Lower leg skin (tissue), 4 donors: ENCODE measurements around the gene ABHD17C. TPM values are rescaled to one million over a fixed set of nuclear protein-coding genes. Genes with fewer than 3 reads are reported as not detected.

Experiments used
- DNase-seq, 2 donors: peaks; one replicate each; pipeline ENCODE4 v3.0.0-alpha.2; 2019; ENCODE audit warnings: low spot score in 2 of 2
- H3K4me3 ChIP-seq: fragments of 200-600 bp; sonication (generic); 2 replicates; pipeline ENCODE4 v1.5.1; 2017; ENCODE audit warnings: mild to moderate bottlenecking, low read depth; ENCODE audit not compliant: poor library complexity, severe bottlenecking
- POLR2A ChIP-seq, 2 donors: fragments of 450-650 bp; IDR thresholded peaks; one replicate each; pipeline ENCODE4 v1.6.1; 2016 to 2017; ENCODE audit warnings: antibody characterized with exemption in 2 of 2, mild to moderate bottlenecking in 1 of 2, moderate library complexity in 1 of 2
- WGBS, 2 donors: methylation state at CpG; one replicate each; pipeline ENCODE4 v1.1.5; 2018; 5-methylcytosine and 5-hydroxymethylcytosine counted together
- intact Hi-C: fragments of 100-400 bp; cut with DNase I; formaldehyde crosslinking; loops from one replicate; pipeline ENCODE4 v1.15.0; 2023; ENCODE audit warnings: low total_unique reads
- total RNA-seq, 4 donors: library from RNA; depleted of rRNA; stranded (reverse); fragments of >200 nt; gene quantifications; one replicate each; pipeline ENCODE4 v1.1.0, GENCODE V29; 2016
- TF ChIP-seq, protein P1 (sequence below), 3 donors: fragments of 450-650 bp; IDR thresholded peaks; one replicate each; pipeline ENCODE4 v1.5.1; 2016; ENCODE audit warnings: antibody characterized with exemption in 3 of 3, mild to moderate bottlenecking in 3 of 3, moderate library complexity in 2 of 3

The ABHD17C gene
- total RNA-seq, 4 donors from 2014 or later = 18.0 to 28.5 (median 26.2) TPM

DNA sequence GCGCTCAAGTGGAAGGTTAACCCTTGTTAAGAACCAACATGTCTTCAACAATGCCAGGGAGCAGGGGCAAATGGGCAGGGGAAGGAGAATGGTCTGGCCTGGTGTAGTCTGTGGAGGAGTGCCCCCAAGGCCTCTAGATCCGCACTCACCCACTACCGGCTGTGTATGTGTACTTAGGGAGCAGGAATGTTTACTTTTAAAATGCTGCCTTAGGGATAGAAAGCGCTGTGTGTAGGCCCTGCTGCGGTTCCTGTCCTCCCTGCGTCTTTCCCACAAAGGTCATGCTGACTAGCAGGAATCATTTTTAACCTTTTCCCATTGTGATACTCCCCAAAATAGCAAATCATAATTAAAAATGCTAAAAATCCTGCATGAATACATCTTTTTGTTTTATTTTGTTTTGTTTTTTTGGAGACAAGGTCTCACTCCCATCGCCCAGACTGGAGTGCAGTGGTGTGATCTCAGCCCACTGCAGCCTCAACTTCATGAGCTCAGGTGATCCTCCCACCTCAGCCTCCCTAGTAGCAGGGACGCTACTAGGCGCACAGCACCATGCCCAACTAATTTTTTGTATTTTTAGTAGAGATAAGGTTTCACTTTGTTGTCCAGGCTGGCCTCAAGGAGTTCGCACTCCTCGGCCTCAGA lies 48.2 kb downstream of the ABHD17C start:
- no peak for TF ChIP-seq POLR2A (IDR thresholded peaks at IDR 0.05)
- TF ChIP-seq, protein P1, sequence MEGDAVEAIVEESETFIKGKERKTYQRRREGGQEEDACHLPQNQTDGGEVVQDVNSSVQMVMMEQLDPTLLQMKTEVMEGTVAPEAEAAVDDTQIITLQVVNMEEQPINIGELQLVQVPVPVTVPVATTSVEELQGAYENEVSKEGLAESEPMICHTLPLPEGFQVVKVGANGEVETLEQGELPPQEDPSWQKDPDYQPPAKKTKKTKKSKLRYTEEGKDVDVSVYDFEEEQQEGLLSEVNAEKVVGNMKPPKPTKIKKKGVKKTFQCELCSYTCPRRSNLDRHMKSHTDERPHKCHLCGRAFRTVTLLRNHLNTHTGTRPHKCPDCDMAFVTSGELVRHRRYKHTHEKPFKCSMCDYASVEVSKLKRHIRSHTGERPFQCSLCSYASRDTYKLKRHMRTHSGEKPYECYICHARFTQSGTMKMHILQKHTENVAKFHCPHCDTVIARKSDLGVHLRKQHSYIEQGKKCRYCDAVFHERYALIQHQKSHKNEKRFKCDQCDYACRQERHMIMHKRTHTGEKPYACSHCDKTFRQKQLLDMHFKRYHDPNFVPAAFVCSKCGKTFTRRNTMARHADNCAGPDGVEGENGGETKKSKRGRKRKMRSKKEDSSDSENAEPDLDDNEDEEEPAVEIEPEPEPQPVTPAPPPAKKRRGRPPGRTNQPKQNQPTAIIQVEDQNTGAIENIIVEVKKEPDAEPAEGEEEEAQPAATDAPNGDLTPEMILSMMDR (IDR thresholded peaks at IDR 0.05) = no peak
- no peak overlapping the region for H3K4me3 ChIP-seq
- intact Hi-C loops = no loop called here
- 91 to 93% methylated on average over 11 of the region's 11 CpGs for WGBS, 2 donors
- no peak for DNase-seq

DNA sequence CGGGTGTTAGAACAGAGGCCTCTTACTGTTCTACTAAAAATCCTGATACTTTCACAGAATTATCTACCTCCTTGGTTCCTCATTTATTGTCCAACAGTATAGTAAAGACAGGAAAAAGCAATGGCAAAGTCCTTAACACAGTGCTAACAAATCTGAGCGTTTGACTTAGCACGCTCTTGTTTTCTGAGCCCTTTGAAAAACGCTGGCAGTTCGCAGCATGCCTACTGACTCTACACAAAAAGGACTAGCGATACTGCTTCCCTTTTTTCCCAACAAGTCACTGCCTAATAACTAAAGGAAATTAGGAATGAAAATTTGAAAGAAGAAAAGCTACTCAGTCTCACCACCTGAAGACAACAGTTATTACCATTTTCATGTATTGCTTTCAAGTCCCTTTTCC lies 49.3 kb downstream of the ABHD17C start:
- WGBS, 2 donors = 87 to 90% methylated on average over 6 of the region's 6 CpGs
- intact Hi-C loops = no loop called here
- H3K4me3 ChIP-seq = no peak overlapping the region
- no peak for TF ChIP-seq POLR2A (IDR thresholded peaks at IDR 0.05)
- DNase-seq = no peak

DNA sequence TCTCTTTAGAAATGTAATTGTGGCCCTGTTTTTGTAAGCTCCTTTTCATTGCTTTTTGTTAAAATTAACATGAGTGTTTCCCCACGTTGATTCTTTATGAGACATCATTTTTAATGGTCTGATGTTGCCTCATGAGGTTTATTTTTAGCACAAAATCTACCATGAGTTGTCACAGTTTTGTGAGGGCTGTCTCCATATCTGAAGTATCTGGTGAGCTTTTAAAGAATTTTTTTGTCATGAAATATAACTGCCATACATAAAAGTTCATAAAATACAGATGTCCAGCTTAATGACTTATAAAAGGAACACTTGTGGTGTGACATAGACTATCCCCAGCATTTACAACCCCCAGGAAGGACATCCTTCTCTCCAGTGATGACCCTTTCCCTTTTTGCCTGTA lies 49.7 kb downstream of the ABHD17C start:
- no peak for DNase-seq
- TF ChIP-seq POLR2A (IDR thresholded peaks at IDR 0.05) = no peak
- TF ChIP-seq, protein P1 (IDR thresholded peaks at IDR 0.05) = no peak
- H3K4me3 ChIP-seq = no peak overlapping the region
- intact Hi-C loops = no loop called here
- 14 to 15% methylated on average over 1 of the region's 1 CpG for WGBS, 2 donors

DNA sequence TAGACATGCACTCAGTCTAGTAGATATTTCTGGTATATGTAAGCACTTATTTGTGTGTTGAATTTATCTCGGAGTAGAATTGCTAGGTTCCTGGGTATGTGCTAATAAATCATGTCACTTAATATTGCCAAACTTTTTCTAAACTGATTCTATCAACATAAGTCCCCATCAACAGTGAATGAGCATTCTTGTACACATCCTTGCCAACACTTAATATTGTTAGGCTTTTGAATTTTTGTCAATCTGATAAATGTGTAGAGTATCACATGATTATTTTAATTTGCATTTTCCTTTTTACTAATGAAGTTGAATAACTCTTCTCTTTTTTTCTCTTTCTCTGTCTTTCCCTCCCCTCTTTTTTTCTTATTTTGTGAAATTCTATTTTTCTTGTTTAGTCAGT lies 50.8 kb downstream of the ABHD17C start:
- TF ChIP-seq POLR2A (IDR thresholded peaks at IDR 0.05) = no peak
- TF ChIP-seq, protein P1 (IDR thresholded peaks at IDR 0.05) = no peak
- no peak overlapping the region for H3K4me3 ChIP-seq
- no peak for DNase-seq
- WGBS, 2 donors = 47 to 68% methylated on average over 1 of the region's 1 CpG
- intact Hi-C loops = no loop called here

DNA sequence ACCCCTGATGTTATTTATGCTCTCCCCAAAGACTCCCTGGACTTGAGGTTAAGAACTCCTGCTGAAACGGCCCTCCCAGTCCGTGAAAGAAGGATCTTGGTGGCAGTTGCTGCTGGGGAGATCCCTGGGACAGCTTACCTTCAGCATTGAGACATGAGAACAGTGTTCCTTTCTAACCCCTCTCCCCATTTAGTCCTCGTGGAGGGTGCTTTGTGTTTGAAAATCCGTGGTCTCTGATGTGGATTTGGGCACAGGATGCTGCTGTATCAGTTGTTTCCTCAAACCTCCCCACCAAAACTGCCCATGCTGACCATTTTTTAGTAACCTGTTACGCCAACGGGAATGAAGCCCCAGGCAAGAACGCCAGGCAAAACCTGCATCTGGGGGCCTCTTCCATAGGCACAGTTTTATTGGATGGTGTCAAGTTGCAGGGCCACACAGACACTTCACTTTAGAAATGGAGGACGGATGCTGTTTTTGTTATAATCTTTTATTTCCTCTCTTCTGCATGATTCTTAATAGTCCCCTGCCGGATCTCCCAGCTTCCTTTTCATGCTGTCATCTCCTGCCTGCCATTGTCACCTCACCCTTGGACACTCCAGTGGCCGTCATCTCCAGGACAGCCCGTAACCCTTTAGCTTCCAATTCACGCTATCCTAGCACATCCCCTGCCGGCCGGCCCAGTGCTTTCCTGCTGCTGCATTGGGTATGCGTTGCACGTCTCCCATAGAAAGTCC lies 52.4 kb downstream of the ABHD17C start:
- TF ChIP-seq POLR2A (IDR thresholded peaks at IDR 0.05) = no peak
- TF ChIP-seq, protein P1 (IDR thresholded peaks at IDR 0.05) = no peak
- DNase-seq = no peak
- WGBS, 2 donors = 72 to 82% methylated on average over 16 of the region's 16 CpGs
- intact Hi-C loops = no loop called here
- H3K4me3 ChIP-seq = no peak overlapping the region

DNA sequence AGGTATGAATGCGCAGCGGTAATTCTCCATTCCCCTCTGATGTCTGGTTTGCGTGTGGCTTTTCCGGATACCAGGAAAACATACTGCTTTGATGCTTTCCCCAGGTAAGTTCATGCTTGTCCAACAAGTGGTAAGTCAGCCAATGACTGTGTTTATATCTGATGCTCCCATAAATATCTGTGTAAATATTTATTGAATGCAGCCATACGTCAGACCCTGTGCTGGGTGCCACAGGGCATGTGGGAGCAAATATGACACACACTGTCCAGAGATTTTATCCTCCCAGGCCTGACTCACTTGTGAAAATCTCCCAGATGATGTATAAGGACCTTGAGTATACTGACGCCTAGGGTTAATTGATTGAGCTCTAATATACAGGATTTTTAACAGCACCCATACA lies 54.5 kb downstream of the ABHD17C start:
- intact Hi-C loops = no loop called here
- WGBS, 2 donors = 88% methylated on average over 6 of the region's 6 CpGs
- H3K4me3 ChIP-seq = no peak overlapping the region
- no peak for DNase-seq
- TF ChIP-seq, protein P1 (IDR thresholded peaks at IDR 0.05) = no peak
